ENCODE measurements around the gene LCN1.

LCN1 gene

DNA sequence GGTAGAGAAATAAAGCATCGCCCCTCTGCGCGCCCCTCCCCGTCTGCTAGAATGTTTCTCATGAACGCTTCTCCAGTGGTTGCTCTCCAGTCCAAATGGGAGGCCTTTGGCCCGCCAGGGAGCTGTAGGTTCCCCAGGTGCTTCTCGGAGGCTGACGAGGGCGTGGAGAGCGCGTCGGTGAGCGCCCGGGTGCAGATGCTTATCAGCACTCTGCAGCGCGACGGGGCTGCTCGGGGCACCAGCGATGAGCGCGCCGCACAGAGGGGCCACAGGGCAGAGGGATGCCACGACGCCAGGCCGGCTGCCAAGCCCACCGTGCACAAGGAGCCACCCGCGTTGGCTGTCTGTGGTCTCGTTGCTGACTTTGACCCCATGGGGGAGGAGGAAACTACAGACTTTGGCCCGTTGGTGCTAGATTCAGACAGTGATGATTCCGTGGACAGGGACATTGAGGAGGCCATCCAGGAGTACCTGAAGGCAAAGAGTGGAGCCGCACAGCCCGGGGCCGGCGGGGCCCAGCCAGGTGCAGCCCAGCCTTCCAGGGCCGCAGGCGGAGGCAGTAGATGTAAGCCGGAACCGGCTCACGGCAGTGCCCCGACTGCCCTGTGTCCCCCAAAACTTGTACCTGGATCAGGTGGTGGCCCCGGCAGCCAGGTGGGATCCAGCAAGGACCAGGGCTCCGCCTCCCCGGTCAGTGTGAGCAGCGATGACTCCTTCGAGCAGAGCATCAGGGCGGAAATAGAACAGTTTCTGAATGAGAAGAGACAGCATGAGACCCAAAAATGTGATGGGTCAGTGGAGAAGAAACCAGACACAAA lies 36.6 kb upstream of the LCN1 start:
- in situ Hi-C loops (cut with MboI; ENCODE audit: low sequenced_read_pairs, unreplicated experiment) = no loop called here
- no peak for DNase-seq (ENCODE audit: low spot score)
- TF ChIP-seq, protein P1, sequence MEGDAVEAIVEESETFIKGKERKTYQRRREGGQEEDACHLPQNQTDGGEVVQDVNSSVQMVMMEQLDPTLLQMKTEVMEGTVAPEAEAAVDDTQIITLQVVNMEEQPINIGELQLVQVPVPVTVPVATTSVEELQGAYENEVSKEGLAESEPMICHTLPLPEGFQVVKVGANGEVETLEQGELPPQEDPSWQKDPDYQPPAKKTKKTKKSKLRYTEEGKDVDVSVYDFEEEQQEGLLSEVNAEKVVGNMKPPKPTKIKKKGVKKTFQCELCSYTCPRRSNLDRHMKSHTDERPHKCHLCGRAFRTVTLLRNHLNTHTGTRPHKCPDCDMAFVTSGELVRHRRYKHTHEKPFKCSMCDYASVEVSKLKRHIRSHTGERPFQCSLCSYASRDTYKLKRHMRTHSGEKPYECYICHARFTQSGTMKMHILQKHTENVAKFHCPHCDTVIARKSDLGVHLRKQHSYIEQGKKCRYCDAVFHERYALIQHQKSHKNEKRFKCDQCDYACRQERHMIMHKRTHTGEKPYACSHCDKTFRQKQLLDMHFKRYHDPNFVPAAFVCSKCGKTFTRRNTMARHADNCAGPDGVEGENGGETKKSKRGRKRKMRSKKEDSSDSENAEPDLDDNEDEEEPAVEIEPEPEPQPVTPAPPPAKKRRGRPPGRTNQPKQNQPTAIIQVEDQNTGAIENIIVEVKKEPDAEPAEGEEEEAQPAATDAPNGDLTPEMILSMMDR (IDR thresholded peaks at IDR 0.05; ENCODE audit: borderline replicate concordance, control extremely low read depth, extremely low read depth, insufficient read depth, missing control alignments) = no peak

- no peak for DNase-seq (ENCODE audit: low spot score)
- TF ChIP-seq, protein P1 (IDR thresholded peaks at IDR 0.05; ENCODE audit: borderline replicate concordance, control extremely low read depth, extremely low read depth, insufficient read depth, missing control alignments) = no peak
- in situ Hi-C loops (cut with MboI; ENCODE audit: low sequenced_read_pairs, unreplicated experiment) = no loop called here
These were observed 35.9 kb upstream of the LCN1 start for GRCh38 chr9:135485385-135485784.

DNA sequence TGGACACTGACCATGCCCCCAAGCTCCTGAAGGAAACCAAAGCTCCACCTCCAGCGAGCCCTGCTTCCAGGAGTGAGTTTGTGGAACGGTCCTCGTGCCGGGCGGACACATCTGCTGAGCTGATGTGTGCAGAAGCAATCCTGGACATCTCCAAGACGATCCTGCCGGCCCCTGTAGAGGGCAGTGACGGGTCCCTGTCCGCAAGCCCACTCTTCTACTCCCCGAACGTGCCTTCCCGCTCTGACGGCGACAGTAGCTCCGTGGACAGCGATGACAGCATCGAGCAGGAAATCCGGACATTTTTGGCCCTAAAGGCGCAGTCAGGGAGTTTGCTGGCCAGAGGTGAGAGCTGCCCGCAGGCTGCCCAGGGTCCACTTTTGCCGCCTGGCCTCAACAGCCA lies 35.4 kb upstream of the LCN1 start:
- in situ Hi-C loops (cut with MboI; ENCODE audit: low sequenced_read_pairs, unreplicated experiment) = no loop called here
- TF ChIP-seq, protein P1 (IDR thresholded peaks at IDR 0.05; ENCODE audit: borderline replicate concordance, control extremely low read depth, extremely low read depth, insufficient read depth, missing control alignments) = no peak
- no peak for DNase-seq (ENCODE audit: low spot score)

DNA sequence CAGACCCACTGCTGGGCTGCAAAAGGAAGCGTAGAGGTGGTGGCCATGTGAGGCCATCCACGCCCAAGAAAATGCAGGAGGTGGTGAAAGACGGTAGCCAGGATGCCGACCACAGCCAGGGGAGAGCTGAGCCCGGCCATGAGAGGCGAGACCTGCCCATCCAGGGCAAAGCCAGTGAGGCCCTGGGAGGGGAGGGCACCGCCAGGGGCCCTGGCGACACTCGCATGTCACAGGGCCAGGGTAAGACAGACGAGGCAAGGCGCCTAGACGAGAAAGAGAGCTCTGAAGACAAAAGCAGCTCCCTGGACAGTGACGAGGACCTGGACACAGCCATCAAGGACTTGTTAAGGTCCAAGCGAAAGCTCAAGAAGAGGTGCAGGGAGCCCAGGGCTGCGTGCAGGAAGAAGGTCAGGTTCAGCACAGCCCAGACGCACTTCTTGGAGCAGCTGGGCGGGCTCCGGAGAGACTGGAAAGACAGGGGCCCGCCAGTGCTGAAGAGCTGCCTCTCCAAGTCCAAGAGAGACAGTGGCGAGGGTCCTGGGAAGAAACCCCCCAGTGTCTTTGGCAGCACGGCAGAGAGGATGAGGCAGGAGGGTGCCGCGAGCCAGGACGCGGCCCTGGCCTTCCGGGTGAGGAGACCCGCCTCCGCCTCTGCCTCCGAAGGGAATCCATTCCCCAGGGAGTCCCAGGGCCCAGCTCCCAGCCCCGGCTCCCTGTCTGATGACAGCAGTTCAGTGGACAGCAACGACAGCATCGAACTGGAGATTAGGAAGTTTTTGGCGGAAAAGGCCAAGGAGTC lies 34.8 kb upstream of the LCN1 start:
- DNase-seq (ENCODE audit: low spot score) = no peak
- TF ChIP-seq, protein P1 (IDR thresholded peaks at IDR 0.05; ENCODE audit: borderline replicate concordance, control extremely low read depth, extremely low read depth, insufficient read depth, missing control alignments) = no peak
- in situ Hi-C loops (cut with MboI; ENCODE audit: low sequenced_read_pairs, unreplicated experiment) = no loop called here

- no peak for DNase-seq (ENCODE audit: low spot score)
- in situ Hi-C loops (cut with MboI; ENCODE audit: low sequenced_read_pairs, unreplicated experiment) = no loop called here
These were observed 33.8 kb upstream of the LCN1 start for GRCh38 chr9:135487281-135488012.

DNA sequence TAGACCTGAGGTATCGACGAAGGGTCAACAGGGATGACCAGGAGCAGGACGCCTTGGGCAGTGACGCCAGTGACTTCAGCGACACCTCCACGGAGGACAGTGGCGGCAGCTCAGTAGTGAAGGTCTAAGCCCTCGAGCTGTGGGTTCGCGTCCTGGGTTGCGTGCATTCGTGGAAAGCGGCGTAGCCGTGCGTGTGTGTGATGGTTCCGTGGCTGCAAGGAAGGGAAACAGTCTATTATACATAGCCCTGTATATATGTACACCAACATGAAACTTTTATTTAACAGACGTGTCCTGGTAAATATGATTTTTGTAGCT lies 33.3 kb upstream of the LCN1 start:
- TF ChIP-seq, protein P1 (IDR thresholded peaks at IDR 0.05; ENCODE audit: borderline replicate concordance, control extremely low read depth, extremely low read depth, insufficient read depth, missing control alignments) = no peak
- DNase-seq (ENCODE audit: low spot score) = no peak
- in situ Hi-C loops (cut with MboI; ENCODE audit: low sequenced_read_pairs, unreplicated experiment) = no loop called here

More at GRCh38 chr9:135487281-135488012, 33.8 kb upstream of the LCN1 start:
- TF ChIP-seq, protein P1 (IDR thresholded peaks at IDR 0.05; ENCODE audit: borderline replicate concordance, control extremely low read depth, extremely low read depth, insufficient read depth, missing control alignments) = no peak
